Upper lobe of left lung (tissue), 4 donors: Measurements from ENCODE around the gene FUT6.

ENCODE experiments used
- CTCF ChIP-seq, 6 experiments: fragments of 450-650 bp in 4 of 6; fragments of 200-600 bp in 2 of 6; sonication (generic) in 2 of 6; IDR thresholded peaks; one replicate each; pipeline ENCODE4 v1.5.1; 2016 to 2019; ENCODE audit warnings: antibody characterized with exemption in 6 of 6
- EP300 ChIP-seq, 4 donors: sonication (generic); formaldehyde crosslinking; IDR thresholded peaks; one replicate each; pipeline ENCODE4 v1.5.1; 2017; ENCODE audit warnings: antibody characterized with exemption in 4 of 4, control low read depth in 2 of 4
- POLR2A ChIP-seq, 4 donors: fragments of 450-650 bp; IDR thresholded peaks; one replicate each; pipeline ENCODE4 v1.5.1; 2016 to 2017; ENCODE audit warnings: antibody characterized with exemption in 4 of 4, mild to moderate bottlenecking in 2 of 4

GRCh38 chr19:5817218-5817617, 22.3 kb downstream of the FUT6 start:
- TF ChIP-seq POLR2A (IDR thresholded peaks at IDR 0.05) (no peak), CTCF (IDR thresholded peaks at IDR 0.05) (no peak), EP300 (IDR thresholded peaks at IDR 0.05) (no peak)
